NCI-H524 treated with DMSO at 0.1 percent for 48 hours (cell line): Measurements from ENCODE around the gene FRAT1.
A peak's percentile ranks its signal among the peaks of the same experiment; 100 is the strongest.
"Not testable (repeated sequence)": the region's sequence is repeated elsewhere in the genome, so short reads cannot be mapped to it uniquely, and the experiment has no call there.

Source experiments
- DNase-seq: peaks from one replicate; lab custom pipeline; 2025; lab: John Stamatoyannopoulos, UW

The FRAT1 gene, protein sequence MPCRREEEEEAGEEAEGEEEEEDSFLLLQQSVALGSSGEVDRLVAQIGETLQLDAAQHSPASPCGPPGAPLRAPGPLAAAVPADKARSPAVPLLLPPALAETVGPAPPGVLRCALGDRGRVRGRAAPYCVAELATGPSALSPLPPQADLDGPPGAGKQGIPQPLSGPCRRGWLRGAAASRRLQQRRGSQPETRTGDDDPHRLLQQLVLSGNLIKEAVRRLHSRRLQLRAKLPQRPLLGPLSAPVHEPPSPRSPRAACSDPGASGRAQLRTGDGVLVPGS

DNA sequence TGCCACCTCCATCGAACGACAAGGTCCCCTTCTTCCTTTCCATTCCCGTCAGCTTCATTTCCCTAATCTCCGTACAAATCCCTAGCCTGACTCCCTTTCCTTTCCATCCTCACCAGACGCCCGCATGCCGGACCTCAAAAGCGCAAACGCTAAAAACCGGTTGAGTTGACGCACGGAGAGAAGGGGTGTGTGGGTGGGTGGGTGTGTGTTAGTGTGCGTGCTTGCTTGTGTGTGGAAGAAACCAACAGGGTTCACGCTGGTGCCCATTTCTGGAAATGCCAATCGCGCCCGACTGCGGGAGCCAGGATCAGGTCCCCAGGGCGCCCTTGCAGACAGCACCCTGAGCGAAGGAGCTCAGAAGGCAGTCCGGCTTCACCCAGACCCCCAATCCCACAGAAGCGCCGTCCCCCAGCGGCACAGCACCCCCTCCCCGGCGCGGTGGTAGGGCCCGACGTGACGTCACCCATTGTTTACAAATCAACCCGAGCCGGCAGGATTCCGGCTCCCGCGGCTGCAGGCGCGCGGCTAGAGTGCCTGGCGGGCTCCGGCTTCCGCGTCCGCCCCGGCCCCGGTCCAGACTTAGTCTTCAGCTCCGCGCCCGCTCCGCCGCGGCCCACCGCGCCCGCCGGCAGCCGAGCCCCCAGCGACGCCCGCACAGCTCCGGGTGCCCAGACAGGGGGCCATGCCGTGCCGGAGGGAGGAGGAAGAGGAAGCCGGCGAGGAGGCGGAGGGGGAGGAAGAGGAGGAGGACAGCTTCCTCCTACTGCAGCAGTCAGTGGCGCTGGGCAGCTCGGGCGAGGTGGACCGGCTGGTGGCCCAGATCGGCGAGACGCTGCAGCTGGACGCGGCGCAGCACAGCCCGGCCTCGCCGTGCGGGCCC is at the start of gene FRAT1:
Gene FRAT1 (plus strand): TSS at position 500 of the 880 bp plus-strand sequence. CDS start 183 bp downstream, at position 683.
- no peak for DNase-seq

DNA sequence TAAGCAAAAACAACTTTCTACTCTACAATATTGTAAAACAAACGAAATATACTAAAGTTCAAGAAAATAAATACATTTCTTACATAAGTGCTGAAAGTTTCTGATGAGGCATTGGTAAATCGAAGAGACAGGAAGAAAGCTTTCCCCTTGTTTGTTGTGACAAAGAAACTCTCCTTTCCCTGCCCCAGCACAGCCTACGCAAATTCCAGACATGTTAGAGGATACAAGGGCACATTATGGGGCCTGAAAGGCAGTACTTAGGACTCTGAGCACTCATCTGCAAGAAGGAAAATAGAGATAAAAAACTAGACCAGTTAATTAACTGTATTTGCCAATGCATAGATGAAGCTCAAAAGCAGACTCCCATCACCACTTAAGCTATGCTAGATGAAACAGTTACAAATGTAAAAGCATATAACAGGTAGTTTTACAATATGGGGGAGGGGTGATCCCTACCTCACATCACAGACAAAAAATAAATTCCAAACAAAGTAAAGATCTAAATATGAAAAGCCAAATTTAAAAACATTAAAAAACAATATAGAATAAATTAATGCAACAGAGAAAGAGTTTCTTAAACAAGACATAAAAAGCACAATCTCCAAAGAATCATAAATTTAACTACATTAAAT is 48.4 kb upstream of the FRAT1 start:
- no peak for DNase-seq

DNA sequence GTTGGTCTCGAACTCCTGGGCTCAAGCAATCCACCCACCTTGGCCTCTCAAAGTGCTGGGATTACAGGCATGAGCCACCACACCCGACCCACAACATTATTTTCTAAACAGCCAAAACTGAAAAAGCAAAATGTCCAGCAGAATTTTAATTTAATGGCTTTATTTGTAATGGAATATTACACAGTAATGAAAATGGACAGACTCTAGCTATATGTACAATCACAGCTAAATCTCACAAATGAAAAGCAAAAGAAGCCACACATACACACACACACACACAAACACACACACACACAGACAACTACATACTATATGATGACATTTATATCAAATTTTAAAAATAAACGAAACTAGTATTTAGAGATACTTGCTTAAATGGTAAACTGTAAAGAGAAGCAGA is 45.4 kb upstream of the FRAT1 start:
- no peak for DNase-seq

DNA sequence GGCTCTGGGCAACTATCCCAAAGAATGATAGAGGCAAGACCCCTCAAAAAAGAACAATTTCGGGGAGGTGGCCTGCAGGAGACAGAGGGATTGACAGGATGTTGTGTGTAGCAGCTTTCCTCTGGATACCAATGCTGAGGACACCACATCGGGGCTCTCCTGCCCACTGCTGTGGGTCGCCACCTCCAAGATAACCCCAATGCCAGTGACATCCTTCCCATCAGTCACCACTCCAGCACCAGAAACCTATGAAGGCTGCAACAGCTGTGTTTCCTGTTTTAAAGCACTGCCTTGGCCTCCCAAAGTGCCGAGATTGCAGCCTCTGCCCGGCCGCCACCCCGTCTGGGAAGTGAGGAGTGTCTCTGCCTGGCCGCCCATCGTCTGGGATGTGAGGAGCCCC is 44.2 kb upstream of the FRAT1 start:
- DNase-seq: no peak

DNA sequence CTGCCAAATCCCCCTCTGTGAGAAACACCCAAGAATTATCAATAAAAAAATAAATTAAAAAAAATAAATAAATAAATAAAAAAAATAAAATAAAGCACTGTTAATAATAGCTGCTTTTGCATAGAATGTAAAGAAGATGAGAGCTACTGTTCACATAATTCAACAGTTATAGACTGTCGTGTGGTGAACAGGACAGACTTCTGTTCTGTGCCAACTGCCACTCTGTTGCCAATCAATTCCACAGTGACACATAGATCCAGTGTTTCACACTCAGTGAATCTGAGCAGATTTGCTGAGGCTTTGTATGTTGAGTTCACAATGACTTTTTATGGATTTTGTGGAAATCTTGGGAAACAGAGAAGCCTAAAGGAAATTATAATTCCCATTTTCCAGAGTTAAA is 41.5 kb upstream of the FRAT1 start:
- DNase-seq: no peak

DNA sequence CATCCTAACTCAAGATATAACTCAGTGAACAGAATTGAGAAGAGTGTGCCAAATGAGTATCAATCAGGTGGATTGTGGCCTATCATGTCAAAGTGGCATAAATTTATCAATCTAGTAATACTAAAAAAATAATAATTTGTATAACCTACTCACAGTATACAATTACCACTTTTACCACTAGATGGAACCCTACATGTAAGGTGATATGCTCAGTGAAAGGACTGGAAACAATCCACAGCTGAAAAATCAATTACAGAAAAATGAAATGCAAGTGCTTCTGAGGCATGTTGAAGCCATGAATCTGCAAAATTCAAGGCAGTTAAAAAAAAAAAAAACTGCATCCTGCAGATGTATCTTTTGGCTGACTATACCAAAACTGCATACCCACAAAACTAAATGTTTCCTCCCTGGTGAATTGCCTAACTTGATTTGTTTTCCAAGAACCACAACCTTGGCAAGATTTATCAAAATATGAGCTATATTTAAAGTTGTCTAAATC is 40.5 kb upstream of the FRAT1 start:
- DNase-seq: peak; percentile 4

DNA sequence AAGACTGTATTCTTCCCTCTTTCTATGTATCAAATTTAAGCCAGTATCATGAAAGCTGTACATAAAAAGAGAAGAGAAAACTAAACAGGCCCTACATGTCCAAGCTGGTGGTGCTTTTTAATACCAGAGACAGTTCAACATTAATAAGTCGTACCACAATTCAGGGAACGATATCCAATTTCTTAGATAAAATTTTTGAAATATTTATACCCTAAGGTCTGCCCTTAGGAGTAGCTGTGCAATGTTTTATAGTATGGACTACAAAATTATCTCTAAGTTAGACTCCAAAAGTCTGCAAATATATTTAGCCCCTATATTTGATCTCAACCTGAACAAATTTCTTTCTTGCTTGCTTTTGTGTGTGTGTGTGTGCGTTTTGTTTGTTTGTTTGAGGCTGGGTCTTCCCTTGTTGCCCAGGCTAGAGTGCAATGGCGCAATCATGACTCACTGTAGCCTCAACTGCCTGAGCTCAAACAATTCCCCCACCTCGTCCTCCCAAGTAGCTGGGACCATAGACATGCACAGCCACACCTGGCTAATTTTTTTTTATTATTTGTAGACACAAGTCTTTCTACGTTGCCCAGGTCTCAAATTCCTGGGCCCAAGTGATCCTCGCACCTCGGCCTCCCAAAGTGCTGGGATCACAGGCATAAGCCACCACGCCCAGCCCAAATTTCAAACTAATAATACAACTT is 39.8 kb upstream of the FRAT1 start:
- no peak for DNase-seq

DNA sequence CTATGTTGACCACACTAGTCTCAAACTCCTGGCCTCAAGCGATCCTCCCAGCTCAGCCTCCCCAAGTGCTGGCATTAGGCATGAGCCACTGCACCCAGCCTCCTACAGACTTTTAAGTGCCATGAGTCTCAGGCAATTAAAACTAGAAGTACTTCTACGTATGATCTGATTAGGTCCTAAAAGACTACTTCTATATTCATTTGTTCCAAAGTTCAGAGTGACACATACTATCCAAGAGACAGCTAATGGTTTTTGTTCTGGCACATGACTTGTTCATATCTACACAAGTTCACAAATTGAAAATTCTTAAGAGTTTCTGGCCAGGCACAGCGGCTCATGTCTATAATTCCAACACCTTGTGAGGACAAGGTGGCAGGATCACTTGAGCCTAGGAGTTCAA is 38.3 kb upstream of the FRAT1 start:
- DNase-seq: no peak

DNA sequence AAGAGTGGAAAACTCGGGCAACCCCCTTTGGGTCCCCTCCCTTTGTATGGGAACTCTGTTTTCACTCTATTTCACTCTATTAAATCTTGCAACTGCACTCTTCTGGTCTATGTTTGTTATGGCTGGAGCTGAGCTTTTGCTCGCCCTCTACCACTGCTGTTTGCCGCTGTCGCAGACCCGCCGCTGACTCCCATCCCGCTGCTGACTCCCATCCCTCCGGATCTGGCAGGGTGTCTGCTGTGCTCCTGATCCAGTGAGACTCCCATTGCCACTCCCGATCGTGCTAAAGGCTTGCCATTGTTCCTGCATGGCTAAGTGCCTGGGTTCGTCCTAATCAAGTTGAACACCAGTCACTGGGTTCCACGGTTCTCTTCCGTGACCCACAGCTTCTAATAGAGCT is 29.0 kb upstream of the FRAT1 start:
- DNase-seq: not testable (repeated sequence)

DNA sequence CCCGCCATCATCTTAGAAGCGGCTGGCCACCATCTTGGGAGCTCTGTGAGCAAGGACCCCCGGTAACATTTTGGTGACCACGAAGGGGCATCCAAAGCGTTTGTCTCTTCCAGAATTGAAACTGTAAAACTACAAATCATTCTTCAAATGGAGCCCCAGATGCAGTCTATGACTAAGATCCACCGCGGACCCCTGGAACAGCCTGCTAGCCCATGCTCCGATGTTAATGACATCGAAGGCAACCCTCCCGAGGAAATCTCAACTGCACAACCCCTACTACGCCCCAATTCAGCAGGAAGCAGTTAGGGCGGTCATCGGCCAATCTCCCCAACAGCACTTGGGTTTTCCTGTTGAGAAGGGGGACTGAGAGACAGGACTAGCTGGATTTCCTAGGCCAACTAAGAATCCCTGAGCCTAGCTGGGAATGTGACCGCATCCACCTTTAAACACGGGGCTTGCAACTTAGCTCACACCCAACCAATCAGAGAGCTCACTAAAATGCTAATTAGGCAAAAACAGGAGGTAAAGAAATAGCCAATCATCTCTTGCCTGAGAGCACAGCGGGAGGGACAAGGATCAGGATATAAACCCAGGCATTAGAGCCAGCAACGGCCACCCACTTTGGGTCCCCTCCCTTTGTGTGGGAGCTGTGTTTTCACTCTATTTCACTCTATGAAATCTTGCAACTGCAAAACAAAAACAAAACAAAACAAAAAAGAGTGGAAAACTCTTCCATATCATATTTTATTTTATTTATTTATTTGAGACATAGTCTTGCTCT is 28.3 kb upstream of the FRAT1 start:
- DNase-seq: not testable (repeated sequence)

DNA sequence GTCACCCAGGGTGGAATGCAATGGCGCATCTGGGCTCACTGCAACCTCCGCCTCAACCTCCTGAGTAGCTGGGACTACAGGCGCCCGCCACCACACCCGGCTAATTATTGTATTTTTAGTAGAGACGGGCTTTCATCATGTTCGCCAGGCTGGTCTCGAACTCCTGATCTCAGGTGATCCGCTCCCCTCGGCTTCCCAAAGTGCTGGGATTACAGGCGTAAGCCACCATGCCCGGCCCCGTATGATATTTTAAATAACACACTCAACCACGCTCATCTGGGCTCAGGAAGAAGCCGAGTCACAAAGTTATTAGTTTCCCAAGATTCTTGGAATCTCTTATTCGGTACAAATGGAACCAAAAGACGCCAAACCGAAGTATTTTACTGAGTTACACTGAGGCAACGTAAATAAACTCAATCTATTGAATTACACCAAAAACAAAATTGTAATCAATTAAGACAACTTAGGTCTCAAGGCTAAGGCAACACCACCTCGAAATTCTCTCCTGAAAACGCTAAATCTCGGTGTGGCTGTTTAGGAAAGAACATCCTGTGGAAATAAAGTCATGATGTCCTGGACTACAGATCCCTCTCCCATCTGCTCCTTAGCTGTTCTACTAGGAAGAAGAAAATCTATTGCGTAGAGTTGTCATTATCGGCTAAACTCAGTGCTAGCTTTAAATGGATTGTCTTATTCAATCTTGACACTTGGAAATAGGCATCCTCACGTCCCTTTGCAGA is 27.5 kb upstream of the FRAT1 start:
- no peak for DNase-seq

DNA sequence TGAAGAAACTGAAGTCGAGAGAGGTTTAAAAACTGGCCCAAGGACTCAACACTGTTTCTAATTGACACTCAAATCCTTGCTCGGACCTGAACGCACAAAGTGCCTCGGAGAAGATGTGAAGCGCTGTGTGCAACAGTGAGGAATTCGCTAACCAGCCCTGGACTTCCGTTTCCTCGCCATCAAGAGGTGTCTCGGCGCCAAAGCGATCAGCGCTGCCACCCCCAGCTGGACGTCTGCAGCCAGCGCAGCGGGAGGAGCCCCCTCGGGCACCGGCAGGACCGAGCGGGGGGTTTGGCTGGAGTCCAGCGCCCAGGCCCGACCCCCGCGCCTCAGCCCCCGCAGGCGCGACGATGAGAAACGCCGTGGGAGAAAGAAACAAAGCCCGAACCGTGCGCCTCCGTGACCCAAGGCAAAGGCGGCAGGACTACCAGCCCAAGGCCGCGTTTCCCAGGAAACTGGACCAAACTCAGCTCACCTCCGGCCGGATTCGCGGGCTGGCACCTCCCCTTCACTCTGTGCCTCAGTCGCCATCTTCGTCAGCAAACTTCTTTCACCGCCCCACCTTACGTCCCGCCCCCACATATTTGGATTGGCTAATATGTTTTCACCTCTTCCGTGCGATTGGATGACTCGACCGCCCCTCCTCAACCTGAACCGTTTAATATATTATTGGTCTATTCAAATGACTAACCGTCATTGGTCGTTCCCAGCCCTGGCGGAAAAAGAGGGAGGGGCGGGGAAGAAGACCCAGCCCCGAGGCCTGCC is 26.8 kb upstream of the FRAT1 start, which contains the start of gene ARHGAP19:
Gene ARHGAP19 (minus strand): TSS at position 541 of the 765 bp plus-strand sequence. CDS start 10 bp downstream, at position 531.
- peak; percentile 70 for DNase-seq

DNA sequence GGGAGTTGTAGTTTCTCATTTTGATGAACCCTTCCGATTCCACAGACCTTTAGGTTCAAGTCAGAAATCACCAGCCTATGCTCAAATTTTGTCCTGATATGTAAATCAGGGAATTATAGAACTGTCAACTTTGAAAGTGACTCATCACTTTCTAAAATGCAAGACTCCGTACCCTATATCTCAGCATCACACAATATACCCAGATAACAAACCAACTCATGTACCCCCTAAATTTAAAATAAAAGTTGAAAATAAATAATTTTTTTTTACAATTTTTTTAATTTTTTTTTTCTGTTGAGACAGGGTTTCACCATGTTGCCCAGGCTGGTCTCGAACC is 26.2 kb upstream of the FRAT1 start:
- DNase-seq: no peak

DNA sequence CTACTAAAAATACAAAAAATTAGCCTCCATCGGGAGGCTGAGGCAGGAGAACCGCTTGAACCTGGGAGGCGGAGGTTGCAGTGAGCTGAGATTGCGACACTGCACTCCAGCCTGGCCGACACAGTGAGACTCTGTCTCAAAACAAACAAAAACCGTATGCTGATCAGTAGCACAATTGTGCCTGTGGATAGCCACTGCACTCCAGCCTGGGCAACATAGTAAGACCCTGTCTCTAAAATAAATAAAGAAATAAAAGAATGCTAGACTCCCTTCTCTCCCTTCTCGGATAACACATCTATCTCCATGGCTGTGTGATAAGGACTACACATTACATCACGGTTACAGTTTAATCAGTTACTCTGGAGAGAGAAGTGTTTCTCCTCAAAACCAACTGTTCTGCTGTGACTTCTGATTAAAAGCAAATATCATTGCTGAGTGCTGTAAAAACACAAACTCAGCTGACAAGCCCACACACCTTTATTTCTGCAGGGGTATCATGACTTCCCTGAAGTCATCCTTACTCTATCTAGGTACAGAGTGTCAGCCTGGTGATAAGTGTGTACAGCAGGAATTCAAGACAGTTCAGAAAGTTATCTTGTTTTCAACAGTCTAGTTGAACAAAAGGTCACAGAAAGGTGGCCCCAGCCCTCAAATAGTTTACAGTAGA is 21.4 kb upstream of the FRAT1 start:
- DNase-seq: no peak

DNA sequence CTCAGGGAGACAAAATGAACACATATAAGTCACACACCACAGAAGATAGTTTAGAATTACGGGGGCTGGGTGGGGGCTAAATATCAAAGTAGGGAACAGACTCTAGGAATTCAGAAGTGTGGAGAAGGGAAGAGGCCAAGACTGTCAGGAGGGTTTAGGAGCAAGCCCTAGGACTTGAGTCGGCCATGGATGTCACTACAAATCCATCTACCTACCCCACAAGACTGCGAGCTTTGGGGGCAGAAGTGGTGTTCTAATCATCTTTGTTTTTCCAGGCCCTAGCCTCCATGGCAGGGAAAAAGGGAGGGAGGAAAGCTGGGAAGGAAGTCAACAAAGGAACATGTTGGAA is 20.9 kb upstream of the FRAT1 start:
- DNase-seq: no peak

DNA sequence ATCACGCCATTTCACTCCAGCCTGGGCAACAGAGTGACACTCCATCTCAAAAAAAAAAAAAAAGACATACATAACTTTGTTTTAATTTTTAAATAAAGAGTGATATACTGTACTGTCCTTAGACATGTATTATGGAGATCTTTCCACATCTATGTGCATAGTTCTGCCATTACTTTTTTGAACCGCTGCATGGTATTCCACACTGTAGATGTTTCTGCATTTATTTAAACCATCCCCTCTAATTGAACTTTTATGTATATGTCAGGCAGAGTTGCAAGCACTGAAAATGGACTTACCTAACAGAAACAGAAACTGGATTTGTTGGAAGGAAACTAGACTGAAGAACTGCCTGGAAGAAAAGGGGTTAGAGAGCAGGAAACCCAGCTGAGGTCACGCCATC is 18.1 kb upstream of the FRAT1 start:
- no peak for DNase-seq

DNA sequence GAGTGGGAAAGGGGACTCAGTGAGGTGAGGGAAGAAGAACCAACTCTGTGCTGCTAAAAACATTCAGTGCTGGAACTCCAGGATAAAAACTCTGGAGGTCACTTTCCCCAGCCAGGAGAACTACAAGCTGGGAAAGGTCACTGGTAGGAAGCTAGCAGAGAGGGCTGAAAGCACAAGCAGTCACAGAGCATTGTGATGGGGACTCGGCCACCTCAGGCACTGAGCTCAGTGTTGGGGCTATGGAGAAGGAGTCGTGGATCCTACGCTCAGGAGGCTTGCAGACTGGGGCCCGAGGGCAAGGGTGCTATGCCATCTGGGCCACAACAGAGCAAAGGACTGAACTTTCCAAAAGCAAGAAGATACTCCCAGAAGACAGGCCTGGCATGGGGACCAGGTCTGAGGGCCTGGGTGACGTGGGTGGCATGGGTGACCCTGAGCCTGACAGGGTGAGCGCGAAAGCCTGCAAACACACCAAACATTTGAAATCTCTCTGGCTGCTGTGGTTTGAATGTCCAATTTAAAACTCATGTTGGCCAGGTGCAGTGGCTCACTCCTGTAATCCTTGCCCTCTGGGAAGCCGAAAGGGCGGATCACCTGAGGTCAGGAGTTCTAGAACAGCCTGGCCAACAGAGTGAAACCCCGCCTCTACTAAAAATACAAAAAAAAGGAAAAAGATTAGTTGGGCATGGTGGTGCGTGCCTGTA is 16.8 kb upstream of the FRAT1 start:
- DNase-seq: no peak

DNA sequence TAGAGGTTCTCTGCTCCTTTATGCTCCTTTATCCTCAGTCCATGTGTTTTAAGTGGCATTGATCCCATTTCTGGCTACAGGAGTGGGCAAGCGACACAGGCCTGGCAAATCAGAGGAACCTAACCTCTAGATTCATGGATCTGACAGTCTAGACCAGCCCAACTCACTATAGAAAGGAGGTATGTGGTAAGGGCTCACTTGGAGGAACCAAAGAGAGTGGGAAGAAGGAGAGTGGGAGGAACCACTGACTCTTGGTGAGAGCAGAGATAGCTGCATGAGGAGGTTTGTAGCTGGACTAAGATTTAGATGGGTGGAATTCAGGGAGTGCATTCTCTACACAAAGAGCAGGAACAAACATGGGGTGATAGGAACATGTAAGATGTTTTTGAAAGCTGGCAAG is 11.6 kb upstream of the FRAT1 start:
- no peak for DNase-seq
